GM19043 (cell line): ENCODE results near the gene DAB2IP.
"Not testable (repeated sequence)": the region's sequence is repeated elsewhere in the genome, so short reads cannot be mapped to it uniquely, and the experiment has no call there.

Experiments used
- ATAC-seq: cut with Tn5 transposase; IDR thresholded peaks from one replicate; pipeline ENCODE4 v1.9.1; 2021; ENCODE audit warnings: low read depth; ENCODE audit not compliant: unreplicated experiment

The DAB2IP gene

GRCh38 chr9:121651295-121652020 lies at the start of gene DAB2IP:
TSS of gene DAB2IP (plus strand) at chr9:121651634. CDS start at chr9:121651776, 142 bp downstream.
- ATAC-seq: no peak

GRCh38 chr9:121603028-121603427 lies 48.4 kb upstream of the DAB2IP start:
- no peak for ATAC-seq

- no peak for ATAC-seq
Observed at GRCh38 chr9:121604242-121604641, 47.2 kb upstream of the DAB2IP start.

- ATAC-seq: no peak
Observed at GRCh38 chr9:121604654-121605053, 46.8 kb upstream of the DAB2IP start.

- ATAC-seq: no peak
Observed at GRCh38 chr9:121607434-121608167, 43.8 kb upstream of the DAB2IP start.

- ATAC-seq: no peak
Observed at GRCh38 chr9:121608168-121608853, 43.1 kb upstream of the DAB2IP start.

- no peak for ATAC-seq
Observed at GRCh38 chr9:121609822-121610637, 41.4 kb upstream of the DAB2IP start.

- ATAC-seq: no peak
Observed at GRCh38 chr9:121610638-121610953, 40.8 kb upstream of the DAB2IP start.

GRCh38 chr9:121612511-121612998 lies 38.9 kb upstream of the DAB2IP start:
- ATAC-seq: no peak

GRCh38 chr9:121613009-121613752 lies 38.3 kb upstream of the DAB2IP start:
- no peak for ATAC-seq

GRCh38 chr9:121616123-121616755 lies 35.2 kb upstream of the DAB2IP start:
- ATAC-seq: no peak

- ATAC-seq: no peak
Observed at GRCh38 chr9:121618504-121618903, 32.9 kb upstream of the DAB2IP start.

GRCh38 chr9:121618910-121619309 lies 32.5 kb upstream of the DAB2IP start:
- not testable (repeated sequence) for ATAC-seq

GRCh38 chr9:121619545-121620324 lies 31.7 kb upstream of the DAB2IP start:
- no peak for ATAC-seq

- no peak for ATAC-seq
Observed at GRCh38 chr9:121620325-121620673, 31.1 kb upstream of the DAB2IP start.

- no peak for ATAC-seq
Observed at GRCh38 chr9:121620777-121621449, 30.5 kb upstream of the DAB2IP start.

GRCh38 chr9:121622387-121623203 lies 28.8 kb upstream of the DAB2IP start:
- ATAC-seq: no peak
